ENCODE data around the gene SUMF2.

- TF ChIP-seq CTCF (IDR thresholded peaks at IDR 0.05) (no peak), POLR2A (IDR thresholded peaks at IDR 0.05) (no peak), EP300 (IDR thresholded peaks at IDR 0.05) (no peak)
Observed at GRCh38 chr7:56019501-56019900, 44.6 kb upstream of the SUMF2 start.

All from tibial nerve (tissue), 4 donors.